Stimulated activated CD8-positive, alpha-beta memory T cell treated with anti-CD3 and anti-CD28 coated beads, Interleukin-4, amount 100 ng/mL, for 4 hours (primary cell): ENCODE results near the gene PRKCZ.

ENCODE experiments used
- DNase-seq, 2 donors: peaks; one replicate each; pipeline ENCODE4 v3.0.0-alpha.2; 2020; ENCODE audit warnings: low read depth in 2 of 2, low spot score in 1 of 2

The PRKCZ gene

DNA sequence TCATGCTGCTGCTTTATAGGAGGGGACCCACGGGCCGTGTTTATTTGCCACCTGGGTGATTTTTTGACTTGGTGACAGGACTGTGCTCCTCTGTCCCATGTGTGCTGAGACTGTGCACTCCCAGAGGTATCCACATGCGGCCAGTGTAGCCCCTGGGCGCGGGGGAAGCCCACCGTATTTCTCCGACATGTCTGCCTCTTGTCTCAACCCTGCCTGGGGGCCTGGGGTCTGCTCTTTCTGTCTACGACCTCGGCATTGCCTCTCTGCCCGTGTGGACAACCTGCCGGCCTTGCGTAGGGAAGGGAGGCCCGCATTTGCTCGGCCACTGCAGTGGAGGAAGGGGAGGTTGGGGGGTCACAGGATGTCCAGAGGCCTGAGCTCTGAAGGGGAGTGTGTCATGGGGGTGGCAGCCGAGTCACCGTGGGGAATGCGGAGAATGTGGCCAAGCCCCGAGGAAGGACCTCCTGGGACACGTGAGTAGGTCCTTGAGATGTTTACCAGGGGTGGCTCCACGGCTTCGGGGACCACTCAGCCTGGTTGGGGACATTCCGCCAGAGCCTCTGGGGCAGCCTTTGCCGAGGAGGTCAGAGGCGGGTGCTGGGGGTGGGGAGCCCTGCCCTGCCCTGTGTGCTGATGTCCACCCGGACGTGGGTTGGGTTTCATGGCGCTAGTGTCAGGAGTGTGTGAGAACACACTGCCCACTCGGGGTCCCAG is 11.0 kb downstream of the PRKCZ start:
- no peak for DNase-seq

DNA sequence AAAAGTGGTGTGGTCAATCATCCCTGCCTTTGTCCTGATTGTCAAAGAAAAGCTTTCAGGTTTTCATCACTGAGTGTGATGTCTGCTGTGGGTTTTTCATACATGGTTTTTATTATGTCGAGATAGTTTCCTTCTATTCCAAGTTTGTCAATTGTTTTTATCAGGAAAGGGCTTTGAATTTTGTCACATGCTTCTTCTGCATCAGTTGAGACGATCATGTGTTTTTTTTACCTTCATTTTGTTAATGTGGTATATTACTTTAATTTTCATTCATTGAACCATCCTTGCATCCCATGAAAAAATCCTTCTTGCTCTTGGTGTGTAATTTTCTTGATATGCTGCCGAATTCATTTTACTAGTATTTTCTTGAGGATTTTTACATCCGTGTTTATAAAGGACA is 15.5 kb downstream of the PRKCZ start:
- no peak for DNase-seq

- DNase-seq = no peak
These were observed 17.2 kb downstream of the PRKCZ start for GRCh38 chr1:2067393-2067792.

DNA sequence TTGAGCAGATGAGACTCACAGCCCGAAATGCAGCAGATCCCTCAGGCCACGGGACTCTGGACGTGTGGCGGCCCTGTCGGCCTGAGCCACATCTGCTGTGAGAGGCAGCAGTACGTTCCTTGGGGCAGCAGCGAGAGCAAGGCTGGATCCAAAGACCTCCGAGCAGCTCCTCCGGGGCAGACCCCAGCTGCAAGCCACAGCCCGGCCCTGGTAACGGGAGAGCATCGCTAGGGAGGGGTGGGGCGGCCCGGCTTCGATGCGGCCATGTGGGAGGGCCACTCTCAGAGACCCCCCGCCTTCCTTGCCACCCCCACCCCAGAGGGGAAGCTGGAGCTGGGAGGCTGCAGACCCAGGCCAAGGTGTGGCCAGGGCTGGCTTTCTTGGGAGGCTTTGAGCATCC is 17.8 kb downstream of the PRKCZ start:
- DNase-seq = no peak

DNA sequence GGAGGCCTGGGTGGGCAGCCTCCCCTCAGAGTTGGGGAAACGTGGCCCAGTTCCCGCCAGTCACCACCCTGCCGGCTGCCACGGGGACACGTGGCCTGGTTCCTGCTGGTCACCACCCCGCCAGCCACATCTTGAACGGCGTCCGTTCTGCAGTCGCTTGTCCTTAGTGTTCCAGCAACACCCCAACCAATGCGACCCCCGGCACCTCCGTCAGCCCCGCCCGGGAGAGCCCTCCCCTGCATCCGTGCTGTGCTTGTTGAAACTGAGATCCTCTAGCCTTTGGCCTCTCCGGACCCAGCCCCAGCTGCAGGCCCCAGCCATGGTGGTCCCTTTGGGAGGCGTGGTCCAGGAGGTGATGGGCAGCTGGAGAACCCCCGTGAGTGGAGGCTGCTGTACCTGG is 18.7 kb downstream of the PRKCZ start:
- DNase-seq = no peak

DNA sequence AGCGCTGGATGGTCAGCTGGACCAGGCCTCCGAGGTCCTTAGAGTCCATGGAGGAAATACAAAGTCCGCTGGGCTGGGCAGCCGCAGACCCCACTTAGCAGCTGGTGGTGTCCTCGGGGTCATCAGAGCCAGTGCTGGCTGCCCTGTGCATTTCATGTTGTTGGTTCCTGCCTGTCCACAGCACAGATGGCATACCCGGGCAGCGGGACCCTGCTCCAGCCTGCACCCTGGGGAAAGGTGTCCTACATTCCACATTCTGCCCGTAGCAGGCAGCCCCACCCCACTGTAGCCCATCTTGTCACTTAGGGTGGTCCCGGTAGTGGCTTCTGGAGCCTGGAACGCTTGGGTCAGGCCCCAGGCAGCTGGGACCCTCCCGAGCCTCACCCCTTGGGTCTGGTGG is 19.8 kb downstream of the PRKCZ start:
- DNase-seq = no peak

DNA sequence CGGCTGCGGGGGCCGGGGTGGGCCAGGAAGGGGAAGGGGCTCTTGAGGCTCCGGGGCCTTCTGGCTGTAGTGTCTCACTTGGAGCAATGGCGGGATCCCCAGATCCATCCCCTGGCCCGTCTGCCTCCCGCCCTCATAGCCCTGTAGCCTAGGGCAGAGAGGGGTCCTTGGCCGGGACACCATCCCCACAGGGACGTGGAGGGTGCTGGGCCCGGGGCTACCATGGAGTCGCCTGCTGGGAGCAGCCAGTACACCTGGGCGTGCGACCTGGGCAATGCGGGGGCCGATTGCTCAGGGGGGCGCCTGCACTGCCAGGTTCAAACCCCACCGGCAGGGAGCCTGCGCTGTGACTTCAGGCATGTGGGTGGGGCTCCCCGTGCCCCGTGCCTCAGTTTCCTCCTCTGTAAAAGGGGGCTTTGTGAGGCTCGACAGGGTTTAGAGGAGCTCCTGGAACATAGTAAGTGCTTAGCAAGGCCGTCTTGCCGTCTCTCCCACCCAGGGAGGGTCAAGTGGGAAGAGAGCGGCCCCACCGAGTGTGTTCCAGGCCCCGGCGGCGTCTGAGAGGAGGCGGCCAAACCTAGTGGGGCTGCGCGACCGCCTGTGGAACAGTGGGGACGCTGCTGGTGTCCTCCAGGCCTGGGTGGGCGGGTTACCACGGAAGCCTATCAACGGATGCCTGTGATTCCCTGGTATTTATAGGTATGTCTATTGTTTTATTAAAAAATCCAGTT is 20.8 kb downstream of the PRKCZ start:
- DNase-seq = no peak

- DNase-seq = no peak
These were observed 22.0 kb downstream of the PRKCZ start for GRCh38 chr1:2072109-2072806.

GRCh38 chr1:2072891-2073290 is 22.7 kb downstream of the PRKCZ start:
- no peak for DNase-seq

- DNase-seq = no peak
These were observed 23.4 kb downstream of the PRKCZ start for GRCh38 chr1:2073382-2074230.

DNA sequence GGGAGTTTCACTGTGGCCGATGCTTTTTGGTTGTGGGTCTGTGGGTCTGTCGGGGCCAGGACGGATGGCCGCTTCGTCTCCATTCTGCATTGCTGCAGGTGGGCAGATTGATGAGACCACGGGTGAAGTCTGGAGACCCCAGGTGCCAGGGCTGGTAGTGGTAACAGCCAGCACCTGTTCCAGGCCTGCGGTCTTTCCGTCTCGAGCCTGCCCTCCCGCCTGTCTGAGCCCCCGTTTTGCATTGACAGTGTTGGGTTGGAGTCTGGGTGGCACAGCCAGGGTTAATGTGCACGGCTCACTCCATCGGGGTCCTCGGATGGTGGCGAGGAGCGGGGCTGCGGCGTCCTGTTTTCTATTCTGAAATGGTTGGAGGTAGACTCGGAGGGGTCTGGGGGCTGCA is 24.2 kb downstream of the PRKCZ start:
- DNase-seq = no peak

- DNase-seq = no peak
These were observed 24.9 kb downstream of the PRKCZ start for GRCh38 chr1:2074944-2075740.

DNA sequence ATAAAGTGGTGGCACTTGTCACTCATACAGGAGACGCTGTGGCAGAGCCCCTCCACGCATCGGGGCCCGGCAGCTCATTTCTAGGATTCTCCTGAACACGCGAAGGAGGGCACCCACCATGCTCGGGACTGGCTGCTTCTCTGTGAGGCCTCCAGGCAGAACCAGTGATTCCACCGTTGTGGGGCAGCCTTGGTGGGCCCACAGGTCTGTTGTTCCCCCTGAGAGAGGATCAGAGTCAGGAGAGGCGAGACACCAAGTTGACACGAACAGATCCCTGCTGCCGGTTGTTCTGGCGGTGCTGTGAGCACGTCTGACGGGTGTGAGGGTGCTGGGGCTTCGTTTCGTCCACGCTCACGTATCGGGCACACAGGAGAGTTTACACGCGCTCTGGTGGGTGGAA is 26.6 kb downstream of the PRKCZ start:
- no peak for DNase-seq

GRCh38 chr1:2078170-2078569 is 28.0 kb downstream of the PRKCZ start:
- DNase-seq = no peak

DNA sequence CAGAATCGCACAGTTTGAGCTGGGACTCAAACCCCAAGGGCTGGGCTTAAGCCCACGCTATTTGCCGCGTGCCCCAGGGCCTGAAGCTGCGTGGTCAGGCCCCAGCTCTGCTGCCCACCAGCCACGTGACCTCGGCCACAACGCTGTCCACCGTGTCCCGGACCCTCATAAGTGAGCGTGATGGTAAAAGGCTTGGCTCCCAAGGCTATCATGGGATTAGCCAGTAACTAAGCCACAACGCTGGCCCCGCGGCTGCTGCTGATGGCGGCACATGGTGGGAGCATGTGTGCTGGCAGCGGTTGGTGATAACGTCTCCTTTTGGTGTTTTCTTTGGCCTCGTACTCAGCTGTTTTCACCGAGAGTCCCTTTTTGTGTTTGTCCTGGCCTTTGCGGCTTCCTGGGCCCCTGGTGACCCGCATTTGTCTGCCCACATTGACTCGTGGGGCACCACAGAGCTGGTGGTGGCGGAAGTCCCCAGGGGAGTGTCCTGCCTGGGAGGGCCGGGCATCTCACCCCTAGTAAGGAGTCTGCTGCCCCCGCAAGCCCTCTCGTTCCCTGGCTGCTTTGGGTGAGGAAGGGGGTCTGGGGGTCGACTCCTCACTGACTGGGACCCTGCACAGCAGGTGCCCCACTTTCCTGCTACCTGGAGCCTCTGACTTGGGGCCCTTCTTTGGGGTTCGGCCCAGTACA is 29.3 kb downstream of the PRKCZ start:
- no peak for DNase-seq

DNA sequence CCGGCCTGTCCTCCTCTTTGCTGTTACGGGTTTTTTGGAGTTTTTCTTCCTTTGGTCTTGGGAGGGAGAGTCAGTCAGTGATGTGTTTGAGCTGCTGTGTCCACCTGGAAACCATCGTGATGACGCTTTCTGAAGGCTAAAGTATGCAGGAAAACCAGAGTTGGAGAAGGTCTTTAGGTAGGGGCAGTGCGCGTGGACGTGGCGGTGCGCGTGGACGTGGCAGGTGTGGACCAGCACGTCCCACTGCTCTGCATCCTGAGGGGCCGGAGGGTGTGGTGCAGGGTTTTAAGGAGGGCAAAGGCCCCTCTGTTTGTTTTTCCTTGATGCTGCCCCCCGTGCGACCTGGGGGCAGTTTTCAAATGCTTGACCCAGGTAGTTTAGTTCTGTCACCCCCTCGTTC is 29.9 kb downstream of the PRKCZ start:
- no peak for DNase-seq

DNA sequence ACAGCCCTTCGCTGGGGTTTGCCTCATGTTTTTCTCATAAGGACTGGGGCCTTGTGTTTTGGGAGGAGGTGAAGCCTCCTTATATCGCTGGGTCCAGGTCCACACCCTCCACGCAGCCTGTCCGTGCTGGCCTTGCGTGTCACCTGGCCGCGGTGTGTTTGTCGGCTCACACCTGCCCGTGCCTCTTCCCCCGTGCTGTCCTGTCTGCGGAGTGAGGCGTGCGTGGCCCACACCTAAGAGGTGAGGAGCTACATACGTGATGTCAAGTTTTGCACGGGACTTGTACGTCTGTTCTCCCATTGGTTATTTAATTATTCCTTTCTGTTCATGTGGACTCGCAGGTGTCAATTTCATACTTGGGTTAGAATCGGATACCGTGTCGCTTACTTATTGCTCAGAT is 30.7 kb downstream of the PRKCZ start:
- DNase-seq = no peak

GRCh38 chr1:2081326-2081885 is 31.2 kb downstream of the PRKCZ start:
- no peak for DNase-seq

GRCh38 chr1:2082064-2082463 is 31.9 kb downstream of the PRKCZ start:
- DNase-seq = no peak

- no peak for DNase-seq
These were observed 33.5 kb downstream of the PRKCZ start for GRCh38 chr1:2083666-2084065.
